Measurements from ENCODE around the gene NCBP2. TPM values are rescaled to one million over a fixed set of nuclear protein-coding genes. Genes with fewer than 3 reads are reported as not detected.

Gene NCBP2
- polyA plus RNA-seq, 1 donor from 2014 or later, result 138 TPM

GRCh38 chr3:196941729-196942225 is 551 bp downstream of the NCBP2 start:
- Histone ChIP-seq H3K79me2 (replicated peaks; ENCODE audit: insufficient read depth, low read length) (peaks cover 27% of the 10 kb centered on the region), H2AFZ (ENCODE audit: low read depth, low read length) (peak overlapping the region; percentile 54), H3K27ac (ENCODE audit: low read length) (peak overlapping the region; percentile 86), H3K36me3 (ENCODE audit: insufficient read depth, low read length) (no peaks in the 10 kb centered on the region), H3K27me3 (ENCODE audit: insufficient read depth, low read depth, low read length) (no peaks in the 10 kb centered on the region), H4K20me1 (ENCODE audit: insufficient read depth) (no peaks in the 10 kb centered on the region), H3K4me2 (ENCODE audit: low read length) (peak overlapping the region; percentile 60), H3K9me3 (ENCODE audit: low read length) (no peaks in the 10 kb centered on the region), H3K9me2 (ENCODE audit: insufficient read depth, low read length) (no peaks in the 10 kb centered on the region), H3F3A (ENCODE audit: insufficient read depth, low read length, poor library complexity, severe bottlenecking) (no peaks in the 10 kb centered on the region), H3K4me3 (ENCODE audit: low read length) (peak overlapping the region; percentile 96), H3K9ac (ENCODE audit: low read length) (peak overlapping the region; percentile 89)
- TF ChIP-seq REST (IDR thresholded peaks at IDR 0.05; ENCODE audit: borderline replicate concordance), result no peak
- no peak for TF ChIP-seq MXI1 (conservative IDR thresholded peaks at IDR 0.05; ENCODE audit: poor library complexity, severe bottlenecking)
- peak; percentile 71 for TF ChIP-seq TAF1 (IDR thresholded peaks at IDR 0.05; ENCODE audit: low read depth)
- no peak for TF ChIP-seq SMC3 (conservative IDR thresholded peaks at IDR 0.05; ENCODE audit: poor library complexity)

GRCh38 chr3:196938576-196938975 is 3.8 kb downstream of the NCBP2 start:
- no peaks in the 10 kb centered on the region for H3K9me2 ChIP-seq (ENCODE audit: insufficient read depth, low read length)
- peaks cover 24% of the 10 kb centered on the region for H3K79me2 ChIP-seq (replicated peaks; ENCODE audit: insufficient read depth, low read length)
- no peaks in the 10 kb centered on the region for H3K27me3 ChIP-seq (ENCODE audit: insufficient read depth, low read depth, low read length)
- H4K20me1 ChIP-seq (ENCODE audit: insufficient read depth), result no peaks in the 10 kb centered on the region
- no peak overlapping the region for H3K4me3 ChIP-seq (ENCODE audit: low read length)
- no peak overlapping the region for H3K9ac ChIP-seq (ENCODE audit: low read length)
- H3K9me3 ChIP-seq (ENCODE audit: low read length), result no peaks in the 10 kb centered on the region
- no peak overlapping the region for H2AFZ ChIP-seq (ENCODE audit: low read depth, low read length)
- H3F3A ChIP-seq (ENCODE audit: insufficient read depth, low read length, poor library complexity, severe bottlenecking), result no peaks in the 10 kb centered on the region
- TF ChIP-seq TAF1 (IDR thresholded peaks at IDR 0.05; ENCODE audit: low read depth) (no peak), EP300 (conservative IDR thresholded peaks at IDR 0.05; ENCODE audit: poor library complexity, severe bottlenecking) (no peak), MXI1 (conservative IDR thresholded peaks at IDR 0.05; ENCODE audit: poor library complexity, severe bottlenecking) (no peak), CTCF (IDR thresholded peaks at IDR 0.05; ENCODE audit: poor library complexity, severe bottlenecking) (no peak), POLR2AphosphoS5 (IDR thresholded peaks at IDR 0.05) (no peak), EZH2 (IDR thresholded peaks at IDR 0.05; ENCODE audit: borderline replicate concordance, insufficient read depth, low read length, poor library complexity, severe bottlenecking) (no peak), RAD21 (conservative IDR thresholded peaks at IDR 0.05) (no peak), SMC3 (conservative IDR thresholded peaks at IDR 0.05; ENCODE audit: poor library complexity) (no peak), REST (IDR thresholded peaks at IDR 0.05; ENCODE audit: borderline replicate concordance) (no peak)
- H3K36me3 ChIP-seq (ENCODE audit: insufficient read depth, low read length), result no peaks in the 10 kb centered on the region
- no peak overlapping the region for H3K27ac ChIP-seq (ENCODE audit: low read length)
- H3K4me2 ChIP-seq (ENCODE audit: low read length), result no peak overlapping the region
